Muscle of leg (tissue), 11 donors: ENCODE measurements around the gene TMEM203. TPM values are rescaled to one million over a fixed set of nuclear protein-coding genes. Genes with fewer than 3 reads are reported as not detected.

ENCODE experiments used
- DNase-seq: peaks from one replicate; pipeline ENCODE4 v3.0.0; 2013
- H3K27ac ChIP-seq: one replicate; pipeline ENCODE4 v1.5.1; 2013; ENCODE audit warnings: mild to moderate bottlenecking, low read length, control low read depth
- H3K27me3 ChIP-seq: one replicate; pipeline ENCODE4 v1.6.1; 2013; ENCODE audit warnings: low read length; ENCODE audit not compliant: control insufficient read depth, insufficient read depth
- H3K36me3 ChIP-seq: one replicate; pipeline ENCODE4 v1.6.1; 2013; ENCODE audit warnings: low read length; ENCODE audit not compliant: control insufficient read depth, insufficient read depth
- H3K4me1 ChIP-seq: one replicate; pipeline ENCODE4 v1.6.1; 2013; ENCODE audit warnings: low read length; ENCODE audit not compliant: control insufficient read depth, insufficient read depth
- H3K4me3 ChIP-seq: one replicate; pipeline ENCODE4 v1.5.1; 2013; ENCODE audit warnings: low read length, control low read depth
- H3K9me3 ChIP-seq: replicated peaks from 2 replicates; pipeline ENCODE4 v1.6.1; 2013; ENCODE audit warnings: low read depth, low read length; ENCODE audit not compliant: control insufficient read depth
- WGBS: methylation state at CpG from one replicate; pipeline ENCODE4 v1.1.5; 2013; ENCODE audit warnings: missing lambda C conversion rate; ENCODE audit not compliant: insufficient coverage; 5-methylcytosine and 5-hydroxymethylcytosine counted together
- polyA plus RNA-seq, 8 donors: library from polyadenylated mRNA; unstranded; fragments of 120-200 nt; gene quantifications; one replicate each; pipeline versions ENCODE4 v1.2.1 to v1.2.3, GENCODE V29; 2013; ENCODE audit warnings: inconsistent platforms in 1 of 8, low replicate concordance in 1 of 8; ENCODE audit not compliant: insufficient read length in 8 of 8, insufficient read depth in 1 of 8
- total RNA-seq: library from RNA; stranded (reverse); fragments of 120-200 nt; gene quantifications from one replicate; pipeline ENCODE4 v1.2.4, GENCODE V29; 2013

Gene TMEM203
- total and polyA plus RNA-seq, 9 donors = 25.2 to 38.2 (median 36.3) TPM

- H3K4me1 ChIP-seq = peaks cover 59% of the 10 kb centered on the region
- WGBS = 18% methylated on average over 22 of the region's 23 CpGs
- H3K27ac ChIP-seq = peak overlapping the region; percentile 49
- DNase-seq = no peak
- peak overlapping the region; percentile 74 for H3K4me3 ChIP-seq
- peaks cover 3% of the 10 kb centered on the region for H3K36me3 ChIP-seq
- no peaks in the 10 kb centered on the region for H3K9me3 ChIP-seq
- no peaks in the 10 kb centered on the region for H3K27me3 ChIP-seq
These were observed 4.1 kb downstream of the TMEM203 start for GRCh38 chr9:137201205-137201868.

GRCh38 chr9:137200311-137201204 is 4.9 kb downstream of the TMEM203 start, which contains the start of gene TPRN:
TPRN (minus strand) TSS chr9:137200741; CDS start chr9:137200711, 30 bp downstream.
- Histone ChIP-seq H3K36me3 (peaks cover 3% of the 10 kb centered on the region), H3K27ac (peak within 1 kb of the TSS; percentile 49), H3K4me3 (peak within 1 kb of the TSS; percentile 74), H3K27me3 (no peaks in the 10 kb centered on the region), H3K9me3 (no peaks in the 10 kb centered on the region), H3K4me1 (peaks cover 54% of the 10 kb centered on the region)
- WGBS = under 1% methylated on average over 116 of the region's 118 CpGs
- peak; percentile 99 for DNase-seq

- peaks cover 55% of the 10 kb centered on the region for H3K4me1 ChIP-seq
- H3K4me3 ChIP-seq = peak overlapping the region; percentile 29
- no peaks in the 10 kb centered on the region for H3K27me3 ChIP-seq
- no peaks in the 10 kb centered on the region for H3K9me3 ChIP-seq
- H3K36me3 ChIP-seq = peaks cover 3% of the 10 kb centered on the region
- DNase-seq = no peak
- no peak overlapping the region for H3K27ac ChIP-seq
- 6% methylated on average over 48 of the region's 51 CpGs for WGBS
These were observed 5.9 kb downstream of the TMEM203 start for GRCh38 chr9:137199411-137200121.

GRCh38 chr9:137198902-137199283 is 6.6 kb downstream of the TMEM203 start:
- Histone ChIP-seq H3K9me3 (no peaks in the 10 kb centered on the region), H3K4me3 (no peak overlapping the region), H3K4me1 (peaks cover 53% of the 10 kb centered on the region), H3K27me3 (no peaks in the 10 kb centered on the region), H3K36me3 (peaks cover under 1% of the 10 kb centered on the region), H3K27ac (no peak overlapping the region)
- no peak for DNase-seq
- WGBS = 71% methylated on average over 10 of the region's 11 CpGs

- no peak for DNase-seq
- H3K4me1 ChIP-seq = peaks cover 48% of the 10 kb centered on the region
- 75% methylated on average over 15 of the region's 19 CpGs for WGBS
- no peaks in the 10 kb centered on the region for H3K9me3 ChIP-seq
- no peak overlapping the region for H3K27ac ChIP-seq
- H3K4me3 ChIP-seq = no peak overlapping the region
- H3K27me3 ChIP-seq = no peaks in the 10 kb centered on the region
- no peaks in the 10 kb centered on the region for H3K36me3 ChIP-seq
These were observed 7.2 kb downstream of the TMEM203 start for GRCh38 chr9:137198051-137198901.

- Histone ChIP-seq H3K9me3 (no peaks in the 10 kb centered on the region), H3K27ac (no peak overlapping the region), H3K27me3 (no peaks in the 10 kb centered on the region), H3K4me1 (peaks cover 44% of the 10 kb centered on the region), H3K36me3 (peaks cover 22% of the 10 kb centered on the region), H3K4me3 (no peak overlapping the region)
- DNase-seq = no peak
- WGBS = 78% methylated on average over 21 of the region's 21 CpGs
These were observed 9.8 kb downstream of the TMEM203 start for GRCh38 chr9:137195525-137196220.

GRCh38 chr9:137194909-137195308 is 10.5 kb downstream of the TMEM203 start:
- H3K4me1 ChIP-seq = peaks cover 52% of the 10 kb centered on the region
- no peaks in the 10 kb centered on the region for H3K9me3 ChIP-seq
- peaks cover 30% of the 10 kb centered on the region for H3K36me3 ChIP-seq
- no peak overlapping the region for H3K4me3 ChIP-seq
- no peaks in the 10 kb centered on the region for H3K27me3 ChIP-seq
- WGBS = 77% methylated on average over 6 of the region's 10 CpGs
- DNase-seq = no peak
- no peak overlapping the region for H3K27ac ChIP-seq

- Histone ChIP-seq H3K36me3 (peaks cover 33% of the 10 kb centered on the region), H3K27ac (no peak overlapping the region), H3K4me1 (peaks cover 54% of the 10 kb centered on the region), H3K9me3 (no peaks in the 10 kb centered on the region), H3K4me3 (no peak overlapping the region), H3K27me3 (no peaks in the 10 kb centered on the region)
- WGBS = 62% methylated on average over 16 of the region's 16 CpGs
- no peak for DNase-seq
These were observed 11.1 kb downstream of the TMEM203 start for GRCh38 chr9:137194388-137194787.

- 74% methylated on average over 11 of the region's 14 CpGs for WGBS
- Histone ChIP-seq H3K4me3 (no peak overlapping the region), H3K36me3 (peaks cover 33% of the 10 kb centered on the region), H3K27me3 (no peaks in the 10 kb centered on the region), H3K4me1 (peaks cover 52% of the 10 kb centered on the region), H3K27ac (no peak overlapping the region), H3K9me3 (no peaks in the 10 kb centered on the region)
- no peak for DNase-seq
These were observed 11.7 kb downstream of the TMEM203 start for GRCh38 chr9:137193771-137194170.
